Stimulated activated naive CD4-positive, alpha-beta T cell (primary cell): ENCODE measurements around the gene LCOR.
"Not testable (repeated sequence)": the region's sequence is repeated elsewhere in the genome, so short reads cannot be mapped to it uniquely, and the experiment has no call there.

Experiments used
- DNase-seq, 6 experiments: peaks; one replicate each; lab custom pipeline; 2025; lab: John Stamatoyannopoulos, UW

LCOR gene

GRCh38 chr10:96840841-96841518 lies 8.9 kb downstream of the LCOR start:
- no peak for DNase-seq

- no peak for DNase-seq
These were observed 11.0 kb downstream of the LCOR start for GRCh38 chr10:96842896-96843723.

- DNase-seq: no peak
These were observed 11.7 kb downstream of the LCOR start for GRCh38 chr10:96843823-96844222.

- DNase-seq: no peak
These were observed 14.3 kb downstream of the LCOR start for GRCh38 chr10:96846395-96846794.

GRCh38 chr10:96846926-96847325 lies 14.8 kb downstream of the LCOR start:
- no peak for DNase-seq

GRCh38 chr10:96847356-96847755 lies 15.3 kb downstream of the LCOR start:
- not testable (repeated sequence) for DNase-seq

- no peak for DNase-seq
These were observed 18.0 kb downstream of the LCOR start for GRCh38 chr10:96850113-96850512.

- DNase-seq: no peak
These were observed 18.7 kb downstream of the LCOR start for GRCh38 chr10:96850825-96851224.

- no peak for DNase-seq
These were observed 19.2 kb downstream of the LCOR start for GRCh38 chr10:96851281-96851680.

GRCh38 chr10:96856317-96856716 lies 24.2 kb downstream of the LCOR start:
- DNase-seq: no peak

- DNase-seq: no peak
These were observed 25.4 kb downstream of the LCOR start for GRCh38 chr10:96857301-96858012.

- DNase-seq: no peak
These were observed 26.1 kb downstream of the LCOR start for GRCh38 chr10:96858038-96858705.

GRCh38 chr10:96858706-96859050 lies 26.6 kb downstream of the LCOR start:
- no peak for DNase-seq

GRCh38 chr10:96860631-96861277 lies 28.7 kb downstream of the LCOR start:
- DNase-seq: no peak

- DNase-seq: no peak
These were observed 31.9 kb downstream of the LCOR start for GRCh38 chr10:96863922-96864543.

GRCh38 chr10:96873086-96873485 lies 41.0 kb downstream of the LCOR start:
- DNase-seq: no peak

- no peak for DNase-seq
These were observed 41.8 kb downstream of the LCOR start for GRCh38 chr10:96873756-96874467.

- DNase-seq: no peak
These were observed 46.0 kb downstream of the LCOR start for GRCh38 chr10:96878057-96878456.

GRCh38 chr10:96880575-96880974 lies 48.5 kb downstream of the LCOR start:
- no peak for DNase-seq

- DNase-seq: no peak
These were observed 57.5 kb downstream of the LCOR start for GRCh38 chr10:96889415-96890171.
